Activated naive CD8-positive, alpha-beta T cell treated with anti-CD3 and anti-CD28 coated beads, Interleukin-2, amount 10 ng/mL, durations not matched to agents 7 days and 5 days (primary cell): ENCODE results near the gene UCHL1. TPM values are rescaled to one million over a fixed set of nuclear protein-coding genes. Genes with fewer than 3 reads are reported as not detected.
"Not testable (repeated sequence)": the region's sequence is repeated elsewhere in the genome, so short reads cannot be mapped to it uniquely, and the experiment has no call there.

Experiments used
- ATAC-seq: fragments of 150-1000 bp; cut with Tn5 transposase; one replicate; pipeline ENCODE4 v1.10.0; 2021; ENCODE audit warnings: low read depth, moderate library complexity
- POLR2A ChIA-PET: fragments of 350-600 bp; sonication (Branson Sonifier 250); formaldehyde crosslinking; loops from one replicate; lab custom pipeline; 2021; ENCODE audit warnings: antibody characterized with exemption; lab: Charles Lee
- DNase-seq: peaks from one replicate; pipeline ENCODE4 v3.0.0; 2021
- H3K27ac Mint-ChIP-seq: one replicate; pipeline ENCODE4 v1.8.0; 2022; ENCODE audit warnings: mild to moderate bottlenecking, mixed read lengths
- H3K27me3 Mint-ChIP-seq: one replicate; pipeline ENCODE4 v1.8.0; 2022; ENCODE audit warnings: mild to moderate bottlenecking, moderate library complexity, mixed read lengths
- H3K36me3 Mint-ChIP-seq: one replicate; pipeline ENCODE4 v1.8.0; 2021; ENCODE audit warnings: mild to moderate bottlenecking, mixed read lengths
- H3K4me1 Mint-ChIP-seq: one replicate; pipeline ENCODE4 v1.8.0; 2021; ENCODE audit warnings: mixed read lengths
- H3K4me3 Mint-ChIP-seq: one replicate; pipeline ENCODE4 v1.8.0; 2022; ENCODE audit warnings: mild to moderate bottlenecking, moderate library complexity, mixed read lengths
- H3K9me3 Mint-ChIP-seq: one replicate; pipeline ENCODE4 v1.8.0; 2021; ENCODE audit warnings: mixed read lengths
- total RNA-seq, 2 experiments: library from RNA; stranded (reverse); gene quantifications; one replicate each; pipeline ENCODE4 v1.2.3, GENCODE V29; 2021

The UCHL1 gene
- total RNA-seq, 2 experiments from 2014 or later: 0.83 to 1.5 TPM

DNA sequence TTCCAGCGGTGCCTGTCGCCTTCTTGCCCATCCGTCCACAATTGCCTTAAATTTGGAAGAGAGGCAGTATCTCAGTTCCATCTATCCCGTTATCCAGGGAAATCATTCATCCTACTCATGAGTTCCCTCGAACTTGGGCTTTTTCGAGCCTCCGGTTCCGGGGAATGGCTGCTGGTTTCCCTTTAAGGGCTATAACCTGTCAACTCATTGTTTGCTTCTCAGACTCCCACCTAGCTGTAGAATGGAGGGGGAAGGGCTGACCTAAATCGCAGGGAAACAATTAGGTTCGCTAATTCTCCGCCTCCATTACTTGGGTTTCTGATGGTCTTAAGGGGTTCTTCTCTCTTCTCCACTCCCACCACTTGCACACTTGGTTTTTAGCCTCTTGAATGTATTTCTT is 1.2 kb downstream of the UCHL1 start:
- Mint-ChIP-seq H3K9me3 (no peaks in the 10 kb centered on the region), H3K4me1 (peaks cover 5% of the 10 kb centered on the region), H3K27me3 (peaks cover 44% of the 10 kb centered on the region), H3K4me3 (peak overlapping the region; percentile 64), H3K27ac (no peak overlapping the region), H3K36me3 (no peaks in the 10 kb centered on the region)
- ATAC-seq: no peak
- POLR2A ChIA-PET: no interaction called here
- DNase-seq: no peak

- no peak for ATAC-seq
- H3K9me3 Mint-ChIP-seq: no peaks in the 10 kb centered on the region
- H3K27me3 Mint-ChIP-seq: peaks cover 44% of the 10 kb centered on the region
- peaks cover 5% of the 10 kb centered on the region for H3K4me1 Mint-ChIP-seq
- no peaks in the 10 kb centered on the region for H3K36me3 Mint-ChIP-seq
- POLR2A ChIA-PET: no interaction called here
- no peak overlapping the region for H3K27ac Mint-ChIP-seq
- DNase-seq: no peak
- no peak overlapping the region for H3K4me3 Mint-ChIP-seq
These were observed 2.1 kb downstream of the UCHL1 start for GRCh38 chr4:41258783-41259182.

- H3K36me3 Mint-ChIP-seq: no peaks in the 10 kb centered on the region
- peaks cover 41% of the 10 kb centered on the region for H3K27me3 Mint-ChIP-seq
These were observed 3.5 kb downstream of the UCHL1 start for GRCh38 chr4:41260116-41260733.

DNA sequence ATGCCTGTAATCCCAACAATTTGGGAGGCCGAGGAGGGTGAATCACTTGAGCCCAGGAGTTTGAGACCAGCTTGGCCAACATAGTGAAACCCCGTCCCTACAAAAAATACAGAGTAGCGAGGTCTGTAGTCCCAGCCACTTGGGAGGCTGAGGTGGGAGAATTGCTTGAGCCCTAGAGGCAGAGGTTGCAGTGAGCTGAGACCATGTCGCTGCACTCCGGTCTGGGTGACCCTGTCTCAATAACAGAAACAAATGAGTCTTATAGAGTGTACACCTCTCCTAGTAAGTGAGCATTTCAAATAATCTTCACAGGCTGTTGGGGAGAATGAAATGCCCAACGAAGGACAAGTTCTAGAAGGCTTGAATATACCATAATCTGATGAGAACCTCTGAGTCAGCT is 5.5 kb downstream of the UCHL1 start:
- ATAC-seq (no peak), DNase-seq (no peak)
- H3K9me3 Mint-ChIP-seq: no peaks in the 10 kb centered on the region
- H3K36me3 Mint-ChIP-seq: no peaks in the 10 kb centered on the region
- no peak overlapping the region for H3K27ac Mint-ChIP-seq
- no peak overlapping the region for H3K4me3 Mint-ChIP-seq
- H3K4me1 Mint-ChIP-seq: peaks cover 5% of the 10 kb centered on the region
- POLR2A ChIA-PET: no interaction called here
- H3K27me3 Mint-ChIP-seq: peaks cover 28% of the 10 kb centered on the region

More at GRCh38 chr4:41260116-41260733, 3.5 kb downstream of the UCHL1 start:
- Mint-ChIP-seq H3K9me3 (no peaks in the 10 kb centered on the region), H3K4me1 (peaks cover 5% of the 10 kb centered on the region), H3K27ac (no peak overlapping the region), H3K4me3 (no peak overlapping the region)
- ATAC-seq (no peak), DNase-seq (no peak)
- POLR2A ChIA-PET: no interaction called here

- no peak for DNase-seq
- no peaks in the 10 kb centered on the region for H3K36me3 Mint-ChIP-seq
- ATAC-seq: no peak
- H3K27ac Mint-ChIP-seq: no peak overlapping the region
- H3K4me1 Mint-ChIP-seq: no peaks in the 10 kb centered on the region
- no peak overlapping the region for H3K4me3 Mint-ChIP-seq
- no peaks in the 10 kb centered on the region for H3K9me3 Mint-ChIP-seq
- POLR2A ChIA-PET: no interaction called here
- peaks cover 14% of the 10 kb centered on the region for H3K27me3 Mint-ChIP-seq
These were observed 7.5 kb downstream of the UCHL1 start for GRCh38 chr4:41264212-41264611.

DNA sequence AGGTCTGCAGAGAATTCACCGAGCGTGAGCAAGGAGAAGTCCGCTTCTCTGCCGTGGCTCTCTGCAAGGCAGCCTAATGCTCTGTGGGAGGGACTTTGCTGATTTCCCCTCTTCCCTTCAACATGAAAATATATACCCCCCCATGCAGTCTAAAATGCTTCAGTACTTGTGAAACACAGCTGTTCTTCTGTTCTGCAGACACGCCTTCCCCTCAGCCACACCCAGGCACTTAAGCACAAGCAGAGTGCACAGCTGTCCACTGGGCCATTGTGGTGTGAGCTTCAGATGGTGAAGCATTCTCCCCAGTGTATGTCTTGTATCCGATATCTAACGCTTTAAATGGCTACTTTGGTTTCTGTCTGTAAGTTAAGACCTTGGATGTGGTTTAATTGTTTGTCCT is 11.3 kb downstream of the UCHL1 start:
- POLR2A ChIA-PET: no interaction called here
- Mint-ChIP-seq H3K27me3 (peaks cover 2% of the 10 kb centered on the region), H3K4me3 (no peak overlapping the region), H3K4me1 (no peaks in the 10 kb centered on the region), H3K36me3 (no peaks in the 10 kb centered on the region), H3K9me3 (no peaks in the 10 kb centered on the region), H3K27ac (no peak overlapping the region)
- ATAC-seq: no peak
- DNase-seq: no peak

GRCh38 chr4:41268721-41269517 is 12.2 kb downstream of the UCHL1 start:
- no peaks in the 10 kb centered on the region for H3K4me1 Mint-ChIP-seq
- peaks cover 2% of the 10 kb centered on the region for H3K27me3 Mint-ChIP-seq
- H3K27ac Mint-ChIP-seq: no peak overlapping the region
- POLR2A ChIA-PET: no interaction called here
- ATAC-seq (no peak), DNase-seq (no peak)
- no peaks in the 10 kb centered on the region for H3K36me3 Mint-ChIP-seq
- no peak overlapping the region for H3K4me3 Mint-ChIP-seq
- H3K9me3 Mint-ChIP-seq: no peaks in the 10 kb centered on the region

GRCh38 chr4:41269682-41270081 is 13.0 kb downstream of the UCHL1 start:
- Mint-ChIP-seq H3K9me3 (no peaks in the 10 kb centered on the region), H3K4me1 (no peaks in the 10 kb centered on the region), H3K27me3 (peaks cover 2% of the 10 kb centered on the region), H3K36me3 (no peaks in the 10 kb centered on the region), H3K4me3 (no peak overlapping the region), H3K27ac (no peak overlapping the region)
- POLR2A ChIA-PET: no interaction called here
- ATAC-seq (no peak), DNase-seq (no peak)

DNA sequence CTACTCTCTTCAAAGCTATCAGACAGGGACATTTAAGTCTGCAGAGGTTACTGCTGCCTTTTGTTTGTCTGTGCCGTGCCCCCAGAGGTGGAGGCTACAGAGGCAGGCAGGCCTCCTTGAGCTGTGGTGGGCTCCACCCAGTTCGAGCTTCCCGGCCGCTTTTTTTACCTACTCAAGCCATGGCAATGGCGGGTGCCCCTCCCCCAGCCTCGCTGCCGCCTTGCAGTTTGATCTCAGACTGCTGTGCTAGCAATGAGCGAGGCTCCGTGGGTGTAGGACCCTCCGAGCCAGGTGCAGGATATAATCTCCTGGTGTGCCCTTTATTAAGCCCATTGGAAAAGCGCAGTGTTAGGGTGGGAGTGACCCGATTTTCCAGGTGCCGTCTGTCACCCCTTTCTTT is 19.2 kb downstream of the UCHL1 start:
- H3K4me3 Mint-ChIP-seq, H3K9me3 Mint-ChIP-seq, ATAC-seq, H3K36me3 Mint-ChIP-seq, H3K4me1 Mint-ChIP-seq, POLR2A ChIA-PET, DNase-seq, H3K27me3 Mint-ChIP-seq, H3K27ac Mint-ChIP-seq: not testable (repeated sequence)

GRCh38 chr4:41280010-41280409 is 23.3 kb downstream of the UCHL1 start:
- no peaks in the 10 kb centered on the region for H3K4me1 Mint-ChIP-seq
- POLR2A ChIA-PET: no interaction called here

DNA sequence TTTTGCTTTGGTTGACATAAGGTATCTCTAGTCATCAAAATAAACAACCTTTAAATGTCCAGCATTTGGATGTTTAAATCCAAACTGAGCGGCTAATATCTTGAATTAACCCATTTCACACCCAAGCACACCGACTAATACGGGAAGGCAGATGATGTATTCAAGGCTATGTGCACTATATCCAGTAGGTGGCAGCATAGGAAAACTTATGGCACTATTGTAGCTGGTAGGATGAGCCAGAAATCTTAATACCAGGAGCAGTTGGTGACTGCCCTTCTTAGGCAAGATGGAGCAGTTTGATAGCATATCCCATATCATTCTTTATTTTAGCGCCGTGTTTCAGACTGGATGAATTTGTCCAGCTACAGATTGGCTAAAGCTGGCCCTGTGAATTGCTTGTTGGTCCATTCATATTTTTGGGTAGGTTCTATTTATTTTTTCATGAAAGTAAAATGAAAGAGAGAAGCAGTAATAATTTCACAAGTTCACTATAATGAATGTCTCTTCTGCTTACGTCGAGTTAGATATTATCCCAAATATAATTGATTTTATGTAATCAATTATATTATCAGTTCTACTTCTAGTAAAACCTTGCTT is 24.4 kb downstream of the UCHL1 start:
- no peak overlapping the region for H3K27ac Mint-ChIP-seq
- no peak for DNase-seq
- no peak overlapping the region for H3K4me3 Mint-ChIP-seq
- H3K27me3 Mint-ChIP-seq: peaks cover 8% of the 10 kb centered on the region
- no peaks in the 10 kb centered on the region for H3K9me3 Mint-ChIP-seq
- H3K36me3 Mint-ChIP-seq: no peaks in the 10 kb centered on the region
- POLR2A ChIA-PET: no interaction called here
- ATAC-seq: peak; percentile 67
- H3K4me1 Mint-ChIP-seq: no peaks in the 10 kb centered on the region

More at GRCh38 chr4:41280010-41280409, 23.3 kb downstream of the UCHL1 start:
- H3K9me3 Mint-ChIP-seq: no peaks in the 10 kb centered on the region
- ATAC-seq (no peak), DNase-seq (no peak)
- H3K27me3 Mint-ChIP-seq: peaks cover 8% of the 10 kb centered on the region
- H3K4me3 Mint-ChIP-seq: no peak overlapping the region
- H3K27ac Mint-ChIP-seq: no peak overlapping the region
- H3K36me3 Mint-ChIP-seq: no peaks in the 10 kb centered on the region

DNA sequence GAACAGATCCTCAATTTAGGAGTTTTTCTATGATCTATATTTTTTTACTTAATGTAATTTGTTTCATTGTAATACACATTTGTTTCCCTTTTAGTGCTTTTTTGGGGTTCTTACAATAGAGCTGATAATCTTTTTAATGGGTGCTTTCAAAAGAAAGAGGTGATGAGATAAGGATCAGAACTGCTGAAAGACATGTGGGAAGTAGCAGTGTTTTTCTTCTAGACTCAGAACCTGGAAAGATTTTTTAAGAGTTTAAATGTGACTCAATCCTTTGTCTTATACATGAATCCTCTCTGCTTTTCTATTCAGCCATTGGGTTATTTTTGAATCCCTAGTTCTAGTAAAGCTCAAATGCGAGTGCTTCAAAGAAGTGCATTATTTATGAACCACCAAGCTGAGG is 25.6 kb downstream of the UCHL1 start:
- H3K9me3 Mint-ChIP-seq: no peaks in the 10 kb centered on the region
- ATAC-seq: no peak
- H3K27ac Mint-ChIP-seq: no peak overlapping the region
- H3K4me3 Mint-ChIP-seq: no peak overlapping the region
- POLR2A ChIA-PET: no interaction called here
- no peak for DNase-seq
- peaks cover 6% of the 10 kb centered on the region for H3K27me3 Mint-ChIP-seq
- H3K36me3 Mint-ChIP-seq: no peaks in the 10 kb centered on the region
- H3K4me1 Mint-ChIP-seq: no peaks in the 10 kb centered on the region

- POLR2A ChIA-PET: no interaction called here
- no peaks in the 10 kb centered on the region for H3K9me3 Mint-ChIP-seq
- DNase-seq (no peak), ATAC-seq (no peak)
- H3K27me3 Mint-ChIP-seq: peaks cover 4% of the 10 kb centered on the region
- H3K4me3 Mint-ChIP-seq: no peak overlapping the region
- H3K36me3 Mint-ChIP-seq: no peaks in the 10 kb centered on the region
- no peak overlapping the region for H3K27ac Mint-ChIP-seq
- no peaks in the 10 kb centered on the region for H3K4me1 Mint-ChIP-seq
These were observed 28.6 kb downstream of the UCHL1 start for GRCh38 chr4:41285202-41285863.
